A673 (cell line): ENCODE measurements around the gene EYS. TPM values are rescaled to one million over a fixed set of nuclear protein-coding genes. Genes with fewer than 3 reads are reported as not detected.

ENCODE experiments used
- BruUV-seq: library from RNA; stranded (reverse); fragments of 400-500 nt; replicated peaks from 2 replicates; lab custom pipeline; 2021; lab: Mats Ljungman, UMichigan
- CTCF ChIA-PET: fragments of 300-600 bp; sonication (Branson Sonifier 250); formaldehyde crosslinking; loops from one replicate; lab custom pipeline; 2022; ENCODE audit warnings: antibody characterized with exemption; lab: Charles Lee
- POLR2A ChIA-PET: fragments of 300-600 bp; sonication (Branson Sonifier 250); formaldehyde crosslinking; loops from one replicate; lab custom pipeline; 2022; ENCODE audit warnings: antibody characterized with exemption; ENCODE audit not compliant: low non-redundant PET; lab: Charles Lee
- DNase-seq: peaks from one replicate; pipeline ENCODE4 v3.0.0-alpha.2; 2015; ENCODE audit warnings: low spot score
- H3K27ac ChIP-seq: fragments of 200-600 bp; sonication (generic); 2 replicates; pipeline ENCODE4 v1.5.1; 2016; ENCODE audit warnings: mixed run types, low read depth, mild to moderate bottlenecking, mixed read lengths, antibody characterized with exemption, low read length; ENCODE audit not compliant: poor library complexity, severe bottlenecking
- H3K27me3 ChIP-seq: fragments of 200-600 bp; sonication (generic); replicated peaks from 2 replicates; pipeline ENCODE4 v1.6.1; 2017; ENCODE audit warnings: mixed run types, low read depth, mild to moderate bottlenecking, mixed read lengths, antibody characterized with exemption, low read length; ENCODE audit not compliant: insufficient read depth, poor library complexity
- H3K36me3 ChIP-seq: fragments of 200-600 bp; sonication (generic); 2 replicates; pipeline ENCODE4 v1.6.1; 2016; ENCODE audit warnings: mixed run types, mild to moderate bottlenecking, mixed read lengths, antibody characterized with exemption, low read length; ENCODE audit not compliant: insufficient read depth, poor library complexity, severe bottlenecking
- H3K4me1 ChIP-seq: fragments of 200-600 bp; sonication (generic); 2 replicates; pipeline ENCODE4 v1.6.1; 2017; ENCODE audit warnings: mixed run types, mild to moderate bottlenecking, mixed read lengths, antibody characterized with exemption, low read length; ENCODE audit not compliant: insufficient read depth, poor library complexity, severe bottlenecking
- H3K4me3 ChIP-seq: fragments of 200-600 bp; sonication (generic); 2 replicates; pipeline ENCODE4 v1.5.1; 2016; ENCODE audit warnings: low read depth, mixed run types, mild to moderate bottlenecking, mixed read lengths, low read length; ENCODE audit not compliant: poor library complexity, severe bottlenecking
- H3K9me3 ChIP-seq: fragments of 200-600 bp; sonication (generic); 2 replicates; pipeline ENCODE4 v1.6.1; 2016; ENCODE audit warnings: mixed run types, low read depth, mild to moderate bottlenecking, mixed read lengths, antibody characterized with exemption, low read length; ENCODE audit not compliant: poor library complexity, severe bottlenecking
- CTCF ChIP-seq: fragments of 300-800, 200-600 bp; sonication (generic); conservative IDR thresholded peaks from 2 replicates; pipeline ENCODE4 v1.5.1; 2017; ENCODE audit warnings: low read depth, mild to moderate bottlenecking, antibody characterized with exemption, low read length, moderate library complexity, mixed read lengths
- EZH2 ChIP-seq: fragments of 200-600 bp; sonication (generic); IDR thresholded peaks from 2 replicates; pipeline ENCODE4 v1.6.1; 2017; ENCODE audit warnings: borderline replicate concordance, low read depth, mild to moderate bottlenecking, mixed read lengths, antibody characterized with exemption, low read length; ENCODE audit not compliant: poor library complexity, severe bottlenecking
- intact Hi-C: fragments of 100-400 bp; cut with micrococcal nuclease; formaldehyde crosslinking; loops from one replicate; pipeline ENCODE4 v1.10.0; 2022; ENCODE audit not compliant: unreplicated experiment
- total RNA-seq: library from RNA; stranded (reverse); gene quantifications from 2 replicates; pipeline ENCODE4 v1.2.3, GENCODE V29; 2021

Gene EYS
- total RNA-seq, 1 experiment from 2014 or later: 0.47 TPM

GRCh38 chr6:64983089-64983488, 723.9 kb downstream of the EYS start:
- DNase-seq: no peak
- no peaks in the 10 kb centered on the region for H3K9me3 ChIP-seq
- no peak overlapping the region for H3K27ac ChIP-seq
- CTCF ChIA-PET: no interaction called here
- no peak overlapping the region for H3K4me3 ChIP-seq
- BruUV-seq: no TSS peak
- TF ChIP-seq CTCF (no peak), EZH2 (no peak)
- no peaks in the 10 kb centered on the region for H3K36me3 ChIP-seq
- H3K27me3 ChIP-seq: no peaks in the 10 kb centered on the region
- POLR2A ChIA-PET: no interaction called here
- intact Hi-C loops: no loop called here
- no peaks in the 10 kb centered on the region for H3K4me1 ChIP-seq

- Histone ChIP-seq H3K27me3 (no peaks in the 10 kb centered on the region), H3K9me3 (no peaks in the 10 kb centered on the region), H3K4me3 (no peak overlapping the region), H3K4me1 (no peaks in the 10 kb centered on the region), H3K27ac (no peak overlapping the region), H3K36me3 (no peaks in the 10 kb centered on the region)
- CTCF ChIA-PET: no interaction called here
- POLR2A ChIA-PET: no interaction called here
- no peak for DNase-seq
- no TSS peak for BruUV-seq
- intact Hi-C loops: no loop called here
- TF ChIP-seq EZH2 (no peak), CTCF (no peak)
Measured at GRCh38 chr6:64973142-64973541, 733.9 kb downstream of the EYS start.

GRCh38 chr6:64969139-64969538, 737.9 kb downstream of the EYS start:
- H3K36me3 ChIP-seq: no peaks in the 10 kb centered on the region
- intact Hi-C loops: no loop called here
- TF ChIP-seq CTCF: no peak
- TF ChIP-seq EZH2: no peak
- ChIA-PET POLR2A (no interaction called here), CTCF (no interaction called here)
- no peaks in the 10 kb centered on the region for H3K27me3 ChIP-seq
- H3K4me3 ChIP-seq: no peak overlapping the region
- no peaks in the 10 kb centered on the region for H3K9me3 ChIP-seq
- H3K4me1 ChIP-seq: no peaks in the 10 kb centered on the region
- no TSS peak for BruUV-seq
- DNase-seq: no peak
- H3K27ac ChIP-seq: no peak overlapping the region
